ENCODE data around the gene LCN15. TPM values are rescaled to one million over a fixed set of nuclear protein-coding genes. Genes with fewer than 3 reads are reported as not detected.

The LCN15 gene
- total and polyA plus RNA-seq, 8 donors, result 0.06 to 0.18 (median 0.07) TPM; not detected in 3

- peak in 1 of 4 donors; percentile 76 for DNase-seq
- TF ChIP-seq, protein P1, sequence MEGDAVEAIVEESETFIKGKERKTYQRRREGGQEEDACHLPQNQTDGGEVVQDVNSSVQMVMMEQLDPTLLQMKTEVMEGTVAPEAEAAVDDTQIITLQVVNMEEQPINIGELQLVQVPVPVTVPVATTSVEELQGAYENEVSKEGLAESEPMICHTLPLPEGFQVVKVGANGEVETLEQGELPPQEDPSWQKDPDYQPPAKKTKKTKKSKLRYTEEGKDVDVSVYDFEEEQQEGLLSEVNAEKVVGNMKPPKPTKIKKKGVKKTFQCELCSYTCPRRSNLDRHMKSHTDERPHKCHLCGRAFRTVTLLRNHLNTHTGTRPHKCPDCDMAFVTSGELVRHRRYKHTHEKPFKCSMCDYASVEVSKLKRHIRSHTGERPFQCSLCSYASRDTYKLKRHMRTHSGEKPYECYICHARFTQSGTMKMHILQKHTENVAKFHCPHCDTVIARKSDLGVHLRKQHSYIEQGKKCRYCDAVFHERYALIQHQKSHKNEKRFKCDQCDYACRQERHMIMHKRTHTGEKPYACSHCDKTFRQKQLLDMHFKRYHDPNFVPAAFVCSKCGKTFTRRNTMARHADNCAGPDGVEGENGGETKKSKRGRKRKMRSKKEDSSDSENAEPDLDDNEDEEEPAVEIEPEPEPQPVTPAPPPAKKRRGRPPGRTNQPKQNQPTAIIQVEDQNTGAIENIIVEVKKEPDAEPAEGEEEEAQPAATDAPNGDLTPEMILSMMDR (IDR thresholded peaks at IDR 0.05), result no peak
- peak overlapping the region; percentile 78 to 93 for H3K4me3 ChIP-seq
- peak overlapping the region; percentile 90 to 93 for H3K27ac ChIP-seq
- no peak for ATAC-seq
- peaks cover 15 to 41% of the 10 kb centered on the region in 2 donors for H3K4me1 ChIP-seq
- H3K27me3 ChIP-seq, result peaks cover 3 to 10% of the 10 kb centered on the region in 2 donors
- no peaks in the 10 kb centered on the region for H3K9me3 ChIP-seq
- H3K36me3 ChIP-seq, result peaks cover 0 to 16% of the 10 kb centered on the region in 2 donors
- intact Hi-C loops (cut with DNase I), result no loop called here
Measured at GRCh38 chr9:136806631-136807201, 42.4 kb upstream of the LCN15 start.

DNA sequence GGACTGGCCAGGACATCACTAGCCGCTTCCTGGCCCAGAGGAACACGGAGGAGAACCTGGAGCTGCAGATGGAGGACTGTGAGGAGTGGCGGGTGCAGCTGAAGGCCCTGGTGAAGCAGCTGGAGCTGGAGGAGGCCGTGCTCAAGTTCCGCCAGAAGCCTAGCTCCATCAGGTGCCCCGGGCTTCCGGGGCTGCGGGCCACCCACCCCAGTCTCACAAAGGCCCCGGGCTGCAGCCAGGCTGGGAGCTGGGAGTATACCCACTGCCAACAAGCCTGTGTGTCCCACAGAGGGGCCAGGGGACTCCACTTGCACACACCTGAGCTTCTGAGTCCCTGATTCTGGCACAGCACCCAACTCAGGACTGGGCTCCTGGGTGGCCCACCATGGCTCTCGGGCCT lies 41.7 kb upstream of the LCN15 start:
- peaks cover 15 to 46% of the 10 kb centered on the region in 2 donors for H3K4me1 ChIP-seq
- H3K27me3 ChIP-seq, result peaks cover 10 to 16% of the 10 kb centered on the region in 2 donors
- peak in 1 of 4 donors; percentile 73 for DNase-seq
- intact Hi-C loops (cut with DNase I), result no loop called here
- H3K9me3 ChIP-seq, result no peaks in the 10 kb centered on the region
- TF ChIP-seq, protein P1 (IDR thresholded peaks at IDR 0.05), result no peak
- no peak for ATAC-seq
- H3K27ac ChIP-seq, result no peak overlapping the region
- no peak overlapping the region for H3K4me3 ChIP-seq
- H3K36me3 ChIP-seq, result peaks cover 0 to 14% of the 10 kb centered on the region in 2 donors

- intact Hi-C loops (cut with DNase I), result no loop called here
- Histone ChIP-seq H3K4me3 (no peak overlapping the region), H3K36me3 (peaks cover 0 to 6% of the 10 kb centered on the region in 2 donors), H3K27ac (no peak overlapping the region), H3K9me3 (no peaks in the 10 kb centered on the region), H3K27me3 (peaks cover 12 to 24% of the 10 kb centered on the region in 2 donors), H3K4me1 (peaks cover 21 to 46% of the 10 kb centered on the region in 2 donors)
- ATAC-seq (no peak), DNase-seq (peak in 1 of 4 donors; percentile 35)
- TF ChIP-seq, protein P1 (IDR thresholded peaks at IDR 0.05), result no peak
Measured at GRCh38 chr9:136805207-136805740, 41.0 kb upstream of the LCN15 start.

DNA sequence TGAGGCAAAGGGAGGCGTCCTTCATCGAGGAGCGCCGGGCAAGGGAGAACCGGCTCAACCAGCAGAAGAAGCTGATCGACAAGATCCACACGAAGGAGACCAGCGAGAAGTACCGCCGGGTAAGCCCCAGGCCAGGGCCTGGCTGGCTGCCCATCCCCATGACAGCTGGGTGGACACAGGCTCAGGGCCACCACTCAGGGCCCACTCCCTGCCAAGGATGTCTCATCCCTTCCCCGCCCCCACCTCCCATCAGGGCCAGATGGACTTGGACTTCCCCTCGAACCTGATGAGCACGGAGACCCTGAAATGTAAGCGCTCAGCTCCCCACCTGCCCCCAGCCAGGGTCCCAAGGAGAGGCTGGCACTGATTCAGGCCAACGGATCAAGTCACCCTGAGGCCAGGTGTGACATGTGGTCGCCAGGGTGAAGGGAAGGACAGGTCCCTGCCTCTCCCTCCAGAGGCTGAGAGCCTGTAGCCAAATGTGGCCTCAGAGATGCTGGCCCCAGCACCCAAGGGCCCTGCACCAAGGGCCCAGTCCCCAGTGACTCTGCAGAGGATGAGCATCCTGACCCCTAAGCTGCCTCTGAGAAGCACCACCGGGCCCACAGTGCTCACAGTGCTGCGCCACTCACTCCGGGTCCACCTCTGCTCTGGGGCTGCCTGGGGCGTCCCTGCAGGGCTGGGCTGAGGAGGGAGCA lies 40.3 kb upstream of the LCN15 start:
- H3K27me3 ChIP-seq, result peaks cover 16 to 31% of the 10 kb centered on the region in 2 donors
- H3K36me3 ChIP-seq, result peaks cover 0 to 2% of the 10 kb centered on the region in 2 donors
- H3K4me1 ChIP-seq, result peaks cover 23 to 46% of the 10 kb centered on the region in 2 donors
- H3K27ac ChIP-seq, result no peak overlapping the region
- DNase-seq, result peak in 1 of 4 donors; percentile 58
- ATAC-seq, result no peak
- no peaks in the 10 kb centered on the region for H3K9me3 ChIP-seq
- TF ChIP-seq, protein P1 (IDR thresholded peaks at IDR 0.05), result no peak
- intact Hi-C loops (cut with DNase I), result no loop called here
- no peak overlapping the region for H3K4me3 ChIP-seq

Data from left lung (tissue), 10 donors.